Measurements from ENCODE around the gene WIZ.

GRCh38 chr19:15397236-15397635, 52.5 kb downstream of the WIZ start:
- TF ChIP-seq POLR2AphosphoS5 (IDR thresholded peaks at IDR 0.05) = no peak
- TF ChIP-seq POLR2A (IDR thresholded peaks at IDR 0.05) = no peak

Data from gastroesophageal sphincter (tissue), 2 donors.